ENCODE results near the gene KIF26A. TPM values are rescaled to one million over a fixed set of nuclear protein-coding genes. Genes with fewer than 3 reads are reported as not detected.

The KIF26A gene
- total RNA-seq, 1 experiment from 2014 or later, result 3.1 TPM

GRCh38 chr14:104117341-104118005 lies 20.9 kb upstream of the KIF26A start:
- BruUV-seq (replicated peaks), result no TSS peak
- intact Hi-C loops (cut with micrococcal nuclease), result no loop called here
- TF ChIP-seq EZH2phosphoT487 (IDR thresholded peaks at IDR 0.05; ENCODE audit: borderline replicate concordance, low read length) (no peak), EZH2 (IDR thresholded peaks at IDR 0.05; ENCODE audit: low read length, unreplicated experiment) (no peak), CTCF (conservative IDR thresholded peaks at IDR 0.05; ENCODE audit: low read depth, low read length) (no peak)
- Histone ChIP-seq H3F3A (ENCODE audit: low read length, unreplicated experiment) (no peaks in the 10 kb centered on the region), H3K36me3 (ENCODE audit: low read depth, low read length) (no peaks in the 10 kb centered on the region), H3K27me3 (ENCODE audit: low read length) (peaks cover 6% of the 10 kb centered on the region; the same call in 1 of the 2 replicates), H2AFZ (ENCODE audit: low read length) (peak overlapping the region; percentile 73), H3K4me2 (ENCODE audit: low read length) (peak overlapping the region; percentile 97), H3K4me3 (ENCODE audit: low read length) (peak overlapping the region; percentile 63), H3K9me2 (replicated peaks; ENCODE audit: low read length) (no peaks in the 10 kb centered on the region), H3K27ac (ENCODE audit: low read length) (no peak overlapping the region), H3K9me3 (ENCODE audit: low read length) (no peaks in the 10 kb centered on the region), H4K20me1 (ENCODE audit: low read length) (no peaks in the 10 kb centered on the region), H3K9ac (ENCODE audit: low read length) (peak overlapping the region; percentile 43), H3K4me1 (ENCODE audit: insufficient read depth, low read length) (peaks cover 28% of the 10 kb centered on the region), H3K79me2 (ENCODE audit: low read length) (no peaks in the 10 kb centered on the region)
- DNase-seq (no peak), ATAC-seq (no peak)
- CTCF ChIA-PET, result no interaction called here
- POLR2A ChIA-PET (ENCODE audit: unreplicated experiment), result no interaction called here

GRCh38 chr14:104118006-104118844 lies 20.2 kb upstream of the KIF26A start:
- TF ChIP-seq EZH2phosphoT487 (IDR thresholded peaks at IDR 0.05; ENCODE audit: borderline replicate concordance, low read length), result no peak
- TF ChIP-seq CTCF (conservative IDR thresholded peaks at IDR 0.05; ENCODE audit: low read depth, low read length), result no peak
- no peak for TF ChIP-seq EZH2 (IDR thresholded peaks at IDR 0.05; ENCODE audit: low read length, unreplicated experiment)
- Histone ChIP-seq H3K9me3 (ENCODE audit: low read length) (no peaks in the 10 kb centered on the region), H3K9ac (ENCODE audit: low read length) (no peak overlapping the region), H3K4me3 (ENCODE audit: low read length) (peak overlapping the region; percentile 63), H3K4me1 (ENCODE audit: insufficient read depth, low read length) (peaks cover 28% of the 10 kb centered on the region), H3K27me3 (ENCODE audit: low read length) (peaks cover 13% of the 10 kb centered on the region; the same call in 1 of the 2 replicates), H2AFZ (ENCODE audit: low read length) (no peak overlapping the region), H3F3A (ENCODE audit: low read length, unreplicated experiment) (no peaks in the 10 kb centered on the region), H3K36me3 (ENCODE audit: low read depth, low read length) (no peaks in the 10 kb centered on the region), H4K20me1 (ENCODE audit: low read length) (no peaks in the 10 kb centered on the region), H3K9me2 (replicated peaks; ENCODE audit: low read length) (no peaks in the 10 kb centered on the region), H3K27ac (ENCODE audit: low read length) (no peak overlapping the region), H3K79me2 (ENCODE audit: low read length) (no peaks in the 10 kb centered on the region), H3K4me2 (ENCODE audit: low read length) (peak overlapping the region; percentile 97)
- BruUV-seq (replicated peaks), result TSS peak; percentile 61
- DNase-seq, result no peak
- ATAC-seq, result no peak
- ChIA-PET CTCF (no interaction called here), POLR2A (ENCODE audit: unreplicated experiment) (no interaction called here)
- intact Hi-C loops (cut with micrococcal nuclease), result no loop called here

GRCh38 chr14:104119119-104119487 lies 19.3 kb upstream of the KIF26A start:
- intact Hi-C loops (cut with micrococcal nuclease), result no loop called here
- Histone ChIP-seq H3K27me3 (ENCODE audit: low read length) (peaks cover 13% of the 10 kb centered on the region; the same call in 1 of the 2 replicates), H3K9ac (ENCODE audit: low read length) (no peak overlapping the region), H3F3A (ENCODE audit: low read length, unreplicated experiment) (no peaks in the 10 kb centered on the region), H3K4me1 (ENCODE audit: insufficient read depth, low read length) (peaks cover 28% of the 10 kb centered on the region), H3K4me2 (ENCODE audit: low read length) (no peak overlapping the region), H3K36me3 (ENCODE audit: low read depth, low read length) (no peaks in the 10 kb centered on the region), H3K4me3 (ENCODE audit: low read length) (no peak overlapping the region), H4K20me1 (ENCODE audit: low read length) (no peaks in the 10 kb centered on the region), H3K27ac (ENCODE audit: low read length) (no peak overlapping the region), H3K9me3 (ENCODE audit: low read length) (no peaks in the 10 kb centered on the region), H2AFZ (ENCODE audit: low read length) (no peak overlapping the region), H3K9me2 (replicated peaks; ENCODE audit: low read length) (no peaks in the 10 kb centered on the region), H3K79me2 (ENCODE audit: low read length) (no peaks in the 10 kb centered on the region)
- ATAC-seq (no peak), DNase-seq (no peak)
- no peak for TF ChIP-seq EZH2 (IDR thresholded peaks at IDR 0.05; ENCODE audit: low read length, unreplicated experiment)
- no peak for TF ChIP-seq CTCF (conservative IDR thresholded peaks at IDR 0.05; ENCODE audit: low read depth, low read length)
- no peak for TF ChIP-seq EZH2phosphoT487 (IDR thresholded peaks at IDR 0.05; ENCODE audit: borderline replicate concordance, low read length)
- ChIA-PET CTCF (no interaction called here), POLR2A (ENCODE audit: unreplicated experiment) (no interaction called here)
- BruUV-seq (replicated peaks), result no TSS peak
